RWPE1 (cell line): ENCODE data around the gene MAP6.

Source experiments
- CTCF ChIA-PET: fragments of 350-600 bp; sonication (Branson Sonifier 250); formaldehyde crosslinking; extraction: SDS; loops from one replicate; lab custom pipeline; 2021; lab: Yijun Ruan, JAX
- POLR2A ChIA-PET: fragments of 400-600 bp; formaldehyde crosslinking; extraction: SDS; loops from one replicate; lab custom pipeline; 2020; ENCODE audit warnings: antibody characterized with exemption; ENCODE audit not compliant: low non-redundant PET; lab: Yijun Ruan, JAX
- DNase-seq: peaks from one replicate; pipeline ENCODE4 v3.0.0; 2012; ENCODE audit warnings: low spot score
- H3K27ac ChIP-seq: fragments of 450-650 bp; 2 replicates; pipeline ENCODE4 v1.5.1; 2017
- TF ChIP-seq, protein P1 (sequence below): fragments of 450-650 bp; conservative IDR thresholded peaks from 2 replicates; pipeline ENCODE4 v1.5.1; 2017; ENCODE audit warnings: low read depth, mild to moderate bottlenecking

MAP6 gene

DNA sequence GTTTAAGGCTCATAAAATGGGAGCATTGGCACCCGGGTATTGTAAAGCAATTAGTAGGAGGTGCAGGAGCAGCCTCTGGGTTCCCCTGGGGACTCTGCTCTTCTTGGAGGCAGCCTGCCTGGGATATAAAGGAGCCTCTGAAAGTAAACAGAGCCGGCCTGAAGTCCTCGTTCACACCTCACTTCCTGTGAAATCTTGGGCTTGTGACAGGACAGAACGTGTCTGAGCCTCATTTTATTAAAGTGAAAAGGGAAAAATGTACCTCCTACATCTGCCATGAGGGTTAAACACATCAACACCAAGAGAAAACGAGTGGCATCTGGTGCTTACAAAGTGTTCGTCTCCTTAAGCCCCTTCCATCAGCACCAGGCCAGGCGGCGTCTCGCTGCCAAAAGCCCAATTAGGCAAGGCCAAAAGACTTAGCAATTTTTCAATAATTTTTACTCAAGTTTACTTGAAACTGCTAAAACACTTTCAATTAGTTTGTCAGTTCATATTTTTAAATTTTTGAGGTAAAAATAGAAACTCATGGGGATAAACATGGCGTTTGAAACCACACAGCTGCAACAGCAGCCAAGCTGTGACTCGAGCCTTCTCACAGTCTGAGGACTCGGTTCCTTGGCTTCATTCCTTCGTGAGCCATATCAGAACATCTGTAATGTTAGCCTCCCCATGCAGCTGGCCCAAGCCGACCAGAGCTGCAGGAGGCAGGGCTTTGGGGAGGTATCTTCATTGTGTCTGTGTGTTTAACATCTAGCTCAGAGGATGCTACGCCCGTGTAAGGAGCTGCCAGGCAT lies 33.6 kb downstream of the MAP6 start:
- no peak for DNase-seq
- H3K27ac ChIP-seq: no peak overlapping the region
- ChIA-PET CTCF (no interaction called here), POLR2A (no interaction called here)
- TF ChIP-seq, protein P1, sequence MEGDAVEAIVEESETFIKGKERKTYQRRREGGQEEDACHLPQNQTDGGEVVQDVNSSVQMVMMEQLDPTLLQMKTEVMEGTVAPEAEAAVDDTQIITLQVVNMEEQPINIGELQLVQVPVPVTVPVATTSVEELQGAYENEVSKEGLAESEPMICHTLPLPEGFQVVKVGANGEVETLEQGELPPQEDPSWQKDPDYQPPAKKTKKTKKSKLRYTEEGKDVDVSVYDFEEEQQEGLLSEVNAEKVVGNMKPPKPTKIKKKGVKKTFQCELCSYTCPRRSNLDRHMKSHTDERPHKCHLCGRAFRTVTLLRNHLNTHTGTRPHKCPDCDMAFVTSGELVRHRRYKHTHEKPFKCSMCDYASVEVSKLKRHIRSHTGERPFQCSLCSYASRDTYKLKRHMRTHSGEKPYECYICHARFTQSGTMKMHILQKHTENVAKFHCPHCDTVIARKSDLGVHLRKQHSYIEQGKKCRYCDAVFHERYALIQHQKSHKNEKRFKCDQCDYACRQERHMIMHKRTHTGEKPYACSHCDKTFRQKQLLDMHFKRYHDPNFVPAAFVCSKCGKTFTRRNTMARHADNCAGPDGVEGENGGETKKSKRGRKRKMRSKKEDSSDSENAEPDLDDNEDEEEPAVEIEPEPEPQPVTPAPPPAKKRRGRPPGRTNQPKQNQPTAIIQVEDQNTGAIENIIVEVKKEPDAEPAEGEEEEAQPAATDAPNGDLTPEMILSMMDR: no peak

DNA sequence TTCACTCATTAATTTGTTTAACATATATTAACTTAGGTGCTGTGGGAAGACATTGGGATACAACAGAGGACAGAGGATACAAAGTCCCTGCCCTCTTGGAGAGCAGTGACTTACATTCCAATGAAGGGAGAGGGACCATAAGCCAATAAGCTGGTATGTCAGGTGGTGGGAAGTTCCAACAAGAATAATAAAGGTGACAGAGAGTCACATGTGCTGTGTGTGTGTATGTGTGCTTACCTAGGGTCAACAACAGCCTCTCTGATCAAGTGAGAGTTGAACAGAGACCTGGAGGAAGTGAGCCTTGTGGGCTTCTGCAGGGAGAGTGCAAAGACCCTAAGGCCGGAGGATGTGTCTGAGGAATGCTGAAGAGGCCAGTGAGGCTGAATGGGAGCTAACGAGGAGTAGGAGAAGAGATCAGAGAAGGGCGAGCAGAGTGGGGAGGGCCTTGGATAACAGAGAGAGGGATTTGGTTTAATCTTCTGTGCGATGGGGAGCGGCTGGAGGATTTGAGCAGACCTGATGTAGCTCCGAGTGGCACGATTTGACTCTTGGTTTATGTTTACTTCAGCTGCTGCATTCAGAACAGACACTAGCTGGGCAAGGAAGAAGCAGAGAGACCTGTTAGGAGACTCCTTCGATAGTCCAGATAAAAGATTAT lies 35.3 kb downstream of the MAP6 start:
- TF ChIP-seq, protein P1: no peak
- ChIA-PET CTCF (no interaction called here), POLR2A (no interaction called here)
- no peak overlapping the region for H3K27ac ChIP-seq
- DNase-seq: no peak

DNA sequence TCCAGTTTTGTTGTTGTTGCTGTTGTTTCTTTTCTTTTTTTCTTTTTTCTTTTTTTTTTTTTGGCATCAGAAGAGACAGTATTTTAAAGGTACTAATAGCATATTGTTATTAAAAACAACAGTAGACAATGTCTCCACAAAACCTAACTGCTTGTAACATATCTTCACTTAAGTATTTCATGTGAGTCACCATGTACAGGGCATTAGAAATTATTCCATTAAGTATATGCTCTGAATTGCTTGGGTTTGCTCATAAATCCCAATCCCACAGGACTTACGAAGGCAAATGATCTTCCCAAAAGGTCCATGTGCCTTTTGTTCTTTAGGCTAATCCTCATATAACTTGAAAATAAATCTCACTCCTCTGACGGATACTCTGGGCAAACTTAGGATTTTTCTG lies 35.9 kb downstream of the MAP6 start:
- no peak for DNase-seq
- no peak overlapping the region for H3K27ac ChIP-seq
- CTCF ChIA-PET: no interaction called here
- POLR2A ChIA-PET: no interaction called here
- TF ChIP-seq, protein P1: no peak

DNA sequence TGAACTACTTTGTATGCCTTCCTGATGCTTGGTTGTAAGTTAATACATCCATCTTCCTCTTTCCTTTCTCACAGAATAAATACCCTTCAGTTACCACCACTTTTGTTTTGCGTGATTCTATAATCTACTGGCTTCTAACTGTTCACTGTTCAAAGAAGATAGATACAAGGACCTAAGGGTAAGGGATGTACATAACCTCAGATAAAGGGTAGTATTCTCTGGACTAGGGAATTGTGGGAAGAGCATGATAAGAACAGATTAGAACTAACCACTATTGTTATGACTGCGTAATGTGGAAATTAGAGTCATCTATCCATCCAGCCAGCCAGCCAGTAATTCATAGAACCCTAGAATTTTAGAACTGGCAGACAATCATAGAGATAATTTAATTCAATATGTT lies 36.4 kb downstream of the MAP6 start:
- ChIA-PET POLR2A (no interaction called here), CTCF (no interaction called here)
- TF ChIP-seq, protein P1: no peak
- H3K27ac ChIP-seq: no peak overlapping the region
- DNase-seq: no peak

DNA sequence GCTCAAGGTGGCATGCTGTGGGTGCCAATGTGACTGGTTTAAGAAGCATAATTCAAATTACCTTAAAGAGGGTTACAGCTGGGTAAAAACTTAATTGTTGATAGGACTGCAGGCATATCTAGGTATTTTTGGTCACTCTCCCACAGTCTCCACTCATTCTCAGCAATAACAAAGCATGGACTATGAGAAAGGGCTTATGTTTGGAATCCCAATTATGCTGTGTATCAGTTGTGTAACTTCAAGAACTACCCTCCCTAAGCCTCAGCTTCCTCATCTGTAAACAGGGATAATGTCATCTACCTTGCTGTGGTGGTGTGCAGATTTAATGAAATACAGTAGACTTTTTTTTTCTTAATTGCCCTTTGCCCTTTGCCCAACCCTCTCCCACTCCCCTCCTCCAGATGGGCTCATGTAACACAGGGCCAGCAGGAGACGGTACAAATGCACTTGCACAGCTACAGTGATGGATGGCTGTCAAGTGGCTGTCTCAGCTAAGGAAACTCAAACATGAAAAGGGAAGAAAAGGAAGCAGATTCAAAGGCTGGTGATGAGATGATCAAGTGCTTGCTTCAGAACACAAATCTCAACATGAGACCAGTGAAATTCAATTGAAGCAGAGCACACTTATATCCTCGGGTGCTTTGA lies 37.6 kb downstream of the MAP6 start:
- no peak for DNase-seq
- TF ChIP-seq, protein P1: no peak
- H3K27ac ChIP-seq: no peak overlapping the region
- ChIA-PET CTCF (interaction anchor here (0.6 kb wide), 1 partner anchor 1251 kb away, joined by 3 read pairs; no protein-coding TSS in a partner anchor), POLR2A (interaction anchor here (0.6 kb wide), 1 partner anchor 264 kb away, joined by 5 read pairs; no protein-coding TSS in a partner anchor)

DNA sequence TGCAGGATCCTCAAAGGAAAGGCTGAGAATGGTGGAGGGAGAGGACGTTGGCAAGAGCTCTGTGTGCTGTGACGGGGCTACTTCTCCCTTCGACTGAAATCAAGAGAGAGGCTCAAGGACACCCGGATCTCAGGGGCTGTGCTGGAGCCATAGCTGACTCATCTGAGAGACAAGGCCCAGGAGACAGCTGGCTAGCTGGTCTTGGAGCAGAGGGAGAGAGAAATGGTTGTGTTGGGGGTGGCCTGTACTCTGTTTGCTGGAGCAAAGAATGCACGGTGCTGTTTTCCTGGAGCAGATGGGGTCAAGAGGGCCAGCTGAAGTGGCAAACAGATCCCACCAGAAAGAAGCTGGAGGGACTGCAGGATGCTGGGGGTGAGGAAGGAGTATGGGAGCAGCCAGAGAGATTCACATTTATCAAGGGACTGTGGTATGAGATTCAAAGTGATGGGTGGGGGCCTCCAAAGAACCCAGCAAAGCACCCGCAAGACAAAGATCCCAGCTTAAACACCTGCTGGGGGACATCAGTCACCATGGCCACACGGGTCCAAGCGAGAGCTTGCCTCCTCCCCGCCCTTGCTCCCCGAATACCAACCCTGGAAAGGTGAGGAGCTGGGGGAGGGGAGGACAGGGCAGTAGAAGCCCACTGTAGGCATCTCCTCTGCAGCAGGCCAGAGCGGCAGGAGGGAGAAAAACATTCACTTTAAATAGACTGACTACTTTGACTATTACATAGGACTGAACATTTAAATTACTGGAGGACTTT lies 40.8 kb downstream of the MAP6 start:
- POLR2A ChIA-PET: no interaction called here
- CTCF ChIA-PET: no interaction called here
- TF ChIP-seq, protein P1: no peak
- no peak overlapping the region for H3K27ac ChIP-seq
- no peak for DNase-seq
